HG02938 (cell line): ENCODE measurements around the gene DHCR24.
A peak's percentile ranks its signal among the peaks of the same experiment; 100 is the strongest.

Source experiments
- ATAC-seq: cut with Tn5 transposase; IDR thresholded peaks from one replicate; pipeline ENCODE4 v1.9.1; 2021; ENCODE audit warnings: mild to moderate bottlenecking, moderate library complexity; ENCODE audit not compliant: unreplicated experiment

DHCR24 gene

DNA sequence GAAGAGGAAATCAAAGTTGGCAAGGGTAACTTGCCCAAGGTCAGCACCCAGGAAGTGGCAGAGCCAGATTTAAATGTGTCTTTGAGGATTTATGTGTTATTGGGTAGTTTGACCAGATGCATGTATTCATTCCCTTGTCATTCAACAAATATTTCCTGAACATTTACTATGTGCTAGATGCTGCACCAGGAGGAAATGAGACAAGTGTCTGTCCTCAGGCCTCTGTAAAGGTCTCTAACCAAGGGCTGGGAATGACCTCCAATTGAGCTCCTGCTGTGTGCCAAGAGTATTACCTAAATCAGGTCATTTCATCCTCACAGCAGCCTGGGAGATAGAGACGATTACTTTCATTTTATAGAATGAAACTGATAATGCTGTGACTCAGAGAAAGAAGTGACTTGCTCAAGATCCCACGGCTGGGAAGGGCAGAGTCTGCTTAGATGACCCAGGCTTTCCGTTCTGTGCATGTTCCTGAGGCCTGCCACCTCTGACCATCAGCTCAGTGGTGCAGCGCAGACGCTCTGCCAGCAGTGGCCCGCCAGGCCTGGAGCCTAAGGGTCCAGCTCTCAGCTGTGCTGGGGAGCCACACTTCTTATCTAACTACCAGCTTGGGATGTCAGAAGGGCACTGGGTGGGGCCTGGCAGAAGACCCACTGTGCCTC lies 82.4 kb downstream of the DHCR24 start:
- ATAC-seq: no peak

DNA sequence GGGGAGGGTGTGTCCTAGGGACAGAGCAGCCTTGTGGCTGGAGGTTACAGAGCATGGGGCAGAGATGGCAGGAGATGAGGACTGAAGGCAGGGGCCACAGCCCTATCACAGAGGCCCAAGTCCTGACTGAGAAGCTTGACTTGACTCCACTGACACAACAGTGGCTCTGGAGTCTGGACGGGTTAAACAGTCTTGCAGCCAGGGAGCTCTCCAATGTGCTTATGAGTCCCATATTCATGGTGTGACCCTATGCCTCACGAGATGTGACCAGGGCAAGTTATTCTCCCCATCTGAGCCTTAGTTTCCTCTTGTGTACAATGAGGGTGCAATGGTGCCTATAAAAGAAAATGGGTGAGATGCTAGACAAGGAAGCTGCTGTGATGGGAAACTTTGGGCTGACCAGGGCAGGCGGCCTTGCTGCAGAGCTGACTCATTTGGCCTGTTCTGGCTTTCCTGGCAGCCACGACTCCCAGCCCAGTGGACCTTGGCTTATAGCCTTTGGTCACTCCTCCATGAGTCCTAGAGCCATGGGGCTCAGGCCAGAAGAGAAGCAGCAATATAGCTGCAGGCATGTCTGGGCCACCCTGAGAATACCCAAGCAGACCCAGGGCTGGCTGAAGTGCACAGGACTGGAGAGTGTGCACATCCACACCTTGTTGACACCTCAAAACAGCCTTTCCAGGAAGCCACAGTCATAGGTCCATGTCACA lies 83.1 kb downstream of the DHCR24 start:
- no peak for ATAC-seq

DNA sequence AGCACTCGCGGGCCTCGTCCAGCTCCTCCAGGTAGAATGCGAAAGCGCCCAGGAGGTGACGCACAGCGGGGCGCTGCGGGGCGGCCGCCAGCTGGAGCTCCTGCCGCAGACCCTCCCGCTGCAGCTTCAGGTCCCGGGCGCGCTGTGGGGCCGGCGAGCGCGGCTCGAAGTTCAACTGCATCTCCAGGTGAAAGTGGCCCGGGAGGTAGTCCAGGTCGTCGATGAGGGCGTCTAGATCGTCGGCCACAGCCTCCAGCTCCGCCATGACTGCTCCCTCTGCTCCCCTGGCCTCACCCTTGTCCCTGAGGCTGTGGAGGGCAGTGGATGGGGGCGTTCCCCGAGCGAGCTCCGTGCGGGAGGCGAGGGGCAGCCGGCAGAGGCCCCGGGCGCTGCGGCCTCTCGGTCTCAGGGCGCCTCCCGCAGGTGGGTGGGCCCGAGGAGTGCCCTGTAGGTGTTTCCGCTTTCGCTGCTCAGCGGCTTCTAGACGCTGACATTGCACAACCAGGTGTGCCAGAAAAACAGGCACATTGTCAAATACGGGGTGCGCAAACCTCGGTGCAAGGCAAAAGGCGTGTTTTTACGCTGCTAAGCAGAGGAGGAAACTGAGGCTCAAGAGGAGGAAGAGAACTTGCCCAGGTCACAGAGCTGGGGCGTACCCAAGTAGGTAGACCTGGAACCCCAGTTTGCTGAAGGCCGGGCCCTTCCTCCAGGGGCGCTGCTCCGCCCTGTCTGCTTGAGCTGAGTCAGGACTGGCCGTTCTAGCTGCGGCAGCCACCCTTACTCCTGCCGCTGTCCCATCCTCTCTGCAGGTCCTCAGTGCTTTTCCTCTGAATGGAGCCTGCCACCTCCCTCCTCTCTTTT lies 85.9 kb downstream of the DHCR24 start, which contains the start of gene TTC22:
TSS of gene TTC22 (minus strand) at position 425 of the 861 bp plus-strand sequence. CDS start at position 265, 160 bp downstream.
- ATAC-seq: peak; percentile 85

DNA sequence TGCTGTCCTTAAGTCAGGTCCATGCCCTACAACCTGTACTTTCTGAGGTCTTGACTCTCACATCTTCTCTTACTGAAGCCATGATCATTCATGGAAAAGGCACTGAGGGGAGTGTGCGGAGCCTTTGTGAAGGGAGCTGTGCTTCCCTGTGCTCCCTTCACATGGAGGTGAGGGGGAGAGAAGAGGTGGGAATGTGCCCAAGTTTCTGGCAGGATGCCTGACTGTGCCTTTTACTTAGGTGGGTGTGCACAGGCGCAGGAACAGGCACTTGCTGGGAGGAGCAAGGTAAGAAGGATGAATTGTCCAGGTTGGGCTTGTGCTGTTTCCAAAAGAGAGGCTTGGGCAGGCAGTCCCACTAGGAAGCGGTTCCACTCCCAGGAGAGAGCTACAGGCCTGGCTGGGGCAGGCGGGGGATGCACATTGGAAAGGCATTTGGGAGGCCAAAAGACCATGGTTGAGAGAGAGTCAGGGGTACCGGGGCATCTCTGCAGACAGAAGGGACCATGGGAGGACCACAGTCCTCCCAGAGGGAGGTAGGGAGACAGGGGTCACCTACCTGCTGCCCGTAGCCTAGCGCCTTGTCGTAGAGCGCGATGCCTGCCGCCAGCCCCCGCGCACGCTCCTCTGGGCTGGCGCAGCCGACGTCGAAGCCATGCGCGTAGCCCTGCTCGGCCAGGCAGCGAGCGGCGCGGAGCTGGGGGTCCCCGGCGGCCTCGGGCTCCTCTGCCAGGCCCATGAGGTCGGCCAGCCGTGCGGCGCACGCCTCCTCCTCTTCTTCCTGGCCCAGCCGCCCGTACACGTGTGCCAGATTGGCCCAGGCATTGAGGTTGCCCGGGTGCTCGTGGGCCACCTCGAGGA lies 86.7 kb downstream of the DHCR24 start:
- ATAC-seq: no peak
